SK-N-SH (cell line): ENCODE data around the gene KIR2DL1. TPM values are rescaled to one million over a fixed set of nuclear protein-coding genes. Genes with fewer than 3 reads are reported as not detected.

Experiments
- CTCF ChIA-PET: fragments of 300-600, 350-600 bp; formaldehyde crosslinking; extraction: SDS; loops from one replicate; lab custom pipeline; 2021; lab: Yijun Ruan, JAX
- POLR2A ChIA-PET: fragments of 350-600 bp; sonication (Branson Sonifier 250); formaldehyde crosslinking; extraction: SDS; loops from one replicate; lab custom pipeline; 2020; ENCODE audit warnings: antibody characterized with exemption, inconsistent platforms; lab: Yijun Ruan, JAX
- DNase-seq: peaks from one replicate; pipeline ENCODE4 v3.0.0; 2012
- H2AFZ ChIP-seq: fragments of 200-600 bp; sonication (generic); 2 replicates; pipeline ENCODE4 v1.8.1; 2016; ENCODE audit warnings: antibody characterized with exemption, mild to moderate bottlenecking, low read depth
- H3F3A ChIP-seq: fragments of 200-600 bp; sonication (generic); replicated peaks from 2 replicates; pipeline ENCODE3; 2016; ENCODE audit warnings: antibody characterized with exemption, mild to moderate bottlenecking; ENCODE audit not compliant: insufficient read depth
- H3K27ac ChIP-seq, 2 experiments: fragments of 200-500 bp in 1 of 2; fragments of 200-600 bp in 1 of 2; sonication (Bioruptor generic) in 1 of 2; sonication (generic), shearing (Covaris generic) in 1 of 2; 2 replicates each; pipeline versions ENCODE4 v1.5.1 to v1.6.1; 2014 to 2016; ENCODE audit warnings: low read depth in 2 of 2, inconsistent platforms in 1 of 2, low read length in 1 of 2, mild to moderate bottlenecking in 1 of 2, mixed read lengths in 1 of 2
- H3K27me3 ChIP-seq: fragments of 200-600 bp; sonication (generic), shearing (Covaris generic); 2 replicates; pipeline ENCODE4 v1.6.1; 2016; ENCODE audit warnings: mixed run types; ENCODE audit not compliant: insufficient read depth
- H3K36me3 ChIP-seq, 2 experiments: fragments of 200-500 bp in 1 of 2; fragments of 200-600 bp in 1 of 2; sonication (Bioruptor generic) in 1 of 2; sonication (generic) in 1 of 2; replicated peaks in 1 of 2; 2 replicates each; pipeline versions ENCODE3 to v1.5.1; 2014 to 2016; ENCODE audit warnings: low read length in 1 of 2, mild to moderate bottlenecking in 1 of 2; ENCODE audit not compliant: insufficient read depth in 2 of 2, control insufficient read depth in 1 of 2
- H3K4me1 ChIP-seq, 2 experiments: fragments of 200-500 bp in 1 of 2; fragments of 200-600 bp in 1 of 2; sonication (Bioruptor generic) in 1 of 2; sonication (generic), shearing (Covaris generic) in 1 of 2; 2 replicates each; pipeline versions ENCODE4 v1.5.1 to v1.6.1; 2014 to 2016; ENCODE audit warnings: low read depth in 1 of 2, low read length in 1 of 2, mixed run types in 1 of 2; ENCODE audit not compliant: insufficient read depth in 2 of 2, control insufficient read depth in 1 of 2
- H3K4me2 ChIP-seq: fragments of 200-600 bp; sonication (generic), shearing (Covaris generic); 2 replicates; pipeline ENCODE4 v1.6.1; 2017; ENCODE audit warnings: mixed run types
- H3K4me3 ChIP-seq, 2 experiments: fragments of 200-500 bp in 1 of 2; fragments of 200-600 bp in 1 of 2; sonication (Bioruptor generic) in 1 of 2; sonication (generic), shearing (Covaris generic) in 1 of 2; 2 replicates each; pipeline versions ENCODE4 v1.5.1 to v1.8.1; 2014 to 2016; ENCODE audit warnings: low read depth in 2 of 2, inconsistent platforms in 1 of 2, low read length in 1 of 2, mild to moderate bottlenecking in 1 of 2, mixed read lengths in 1 of 2, moderate library complexity in 1 of 2
- H3K79me2 ChIP-seq: fragments of 200-600 bp; sonication (generic); 2 replicates; pipeline ENCODE4 v1.8.1; 2017; ENCODE audit warnings: mild to moderate bottlenecking; ENCODE audit not compliant: insufficient read depth
- H3K9ac ChIP-seq: fragments of 200-600 bp; sonication (generic); 2 replicates; pipeline ENCODE4 v1.6.1; 2017; ENCODE audit warnings: mixed run types
- H3K9me2 ChIP-seq: fragments of 200-600 bp; sonication (generic); 2 replicates; pipeline ENCODE4 v1.6.1; 2017; ENCODE audit warnings: mixed run types
- H3K9me3 ChIP-seq: fragments of 200-600 bp; sonication (generic); 2 replicates; pipeline ENCODE4 v1.6.1; 2017; ENCODE audit warnings: mixed run types, mild to moderate bottlenecking, moderate library complexity
- H4K20me1 ChIP-seq: fragments of 200-600 bp; sonication (generic); 2 replicates; pipeline ENCODE4 v1.6.1; 2017; ENCODE audit warnings: mild to moderate bottlenecking, mixed run types; ENCODE audit not compliant: insufficient read depth
- EP300 ChIP-seq, 2 experiments: IDR thresholded peaks; 2 replicates each; pipeline versions ENCODE4 v1.4.0 to v1.6.1; 2012; ENCODE audit warnings: borderline replicate concordance in 1 of 2, low read depth in 1 of 2, low read length in 1 of 2
- GATA2 ChIP-seq: sonication (generic); formaldehyde crosslinking; IDR thresholded peaks from 2 replicates; pipeline ENCODE4 v1.5.0; 2020; ENCODE audit warnings: mild to moderate bottlenecking, missing genetic modification reagents
- IRF3 ChIP-seq: fragments of 150-350 bp; IDR thresholded peaks from 2 replicates; pipeline ENCODE4 v1.6.1; 2016; ENCODE audit warnings: mild to moderate bottlenecking, low read depth, low read length
- JUND ChIP-seq: IDR thresholded peaks from 2 replicates; pipeline ENCODE4 v1.4.0; 2012
- MEF2A ChIP-seq: IDR thresholded peaks from 2 replicates; pipeline ENCODE4 v1.4.0; 2012; ENCODE audit warnings: low read depth, borderline replicate concordance
- MXI1 ChIP-seq: IDR thresholded peaks from 2 replicates; pipeline ENCODE4 v1.6.1; 2012; ENCODE audit warnings: mild to moderate bottlenecking, low read depth, low read length, improper control_type of control experiment
- PBX3 ChIP-seq: IDR thresholded peaks from 2 replicates; pipeline ENCODE4; 2012
- RAD21 ChIP-seq: IDR thresholded peaks from 2 replicates; pipeline ENCODE4 v1.6.1; 2012; ENCODE audit warnings: mild to moderate bottlenecking, low read length
- REST ChIP-seq: IDR thresholded peaks from 2 replicates; pipeline ENCODE4 v1.6.1; 2012; ENCODE audit warnings: mild to moderate bottlenecking, low read depth, low read length, moderate library complexity
- SMC3 ChIP-seq: IDR thresholded peaks from 2 replicates; pipeline ENCODE4 v1.6.1; 2012; ENCODE audit warnings: low read depth, low read length, improper control_type of control experiment
- TEAD4 ChIP-seq: IDR thresholded peaks from 2 replicates; pipeline ENCODE4 v1.4.0; 2012; ENCODE audit warnings: mild to moderate bottlenecking, borderline replicate concordance; ENCODE audit not compliant: insufficient read depth
- WGBS: methylation state at CpG from one replicate; pipeline ENCODE4 v1.1.6; 2017; ENCODE audit warnings: low lambda C conversion rate; 5-methylcytosine and 5-hydroxymethylcytosine counted together
- polyA plus RNA-seq, 3 experiments: library from polyadenylated mRNA; depleted of rRNA; stranded (reverse); fragments of >200 nt; gene quantifications; 2 replicates each; pipeline ENCODE4 v1.2.3, GENCODE V29; 2012

Gene KIR2DL1
- polyA plus RNA-seq, 1 of the 3 experiments (the other 2 are of a cell fraction): not detected

GRCh38 chr19:54724644-54725043 lies 44.9 kb upstream of the KIR2DL1 start:
- no peaks in the 10 kb centered on the region for H3K79me2 ChIP-seq
- H3K9me3 ChIP-seq: no peaks in the 10 kb centered on the region
- H3K4me3 ChIP-seq: no peak overlapping the region
- POLR2A ChIA-PET: no interaction called here
- TF ChIP-seq JUND (no peak), MEF2A (no peak), GATA2 (CRISPR knock-in tag) (no peak), PBX3 (no peak), RAD21 (no peak), EP300 (IDR thresholded peaks at IDR 0.05; ENCODE audit: borderline replicate concordance in 1 of 2, low read depth in 1 of 2, low read length in 1 of 2) (no peak), SMC3 (no peak)
- no peaks in the 10 kb centered on the region for H4K20me1 ChIP-seq
- CTCF ChIA-PET: no interaction called here
- H3K9me2 ChIP-seq: 0 out of 2 replicates have a peak, but pooled peaks cover 3% of the 10 kb centered on the region
- no peak for DNase-seq
- H3K27me3 ChIP-seq: no peaks in the 10 kb centered on the region
- no peaks in the 10 kb centered on the region for H3F3A ChIP-seq
- no peak overlapping the region for H2AFZ ChIP-seq
- no peaks in the 10 kb centered on the region for H3K36me3 ChIP-seq
- H3K4me2 ChIP-seq: no peak overlapping the region
- 3% methylated on average over 3 of the region's 3 CpGs for WGBS
- H3K9ac ChIP-seq: no peak overlapping the region
- H3K27ac ChIP-seq: no peak overlapping the region
- H3K4me1 ChIP-seq: no peaks in the 10 kb centered on the region

- Histone ChIP-seq H3K36me3 (no peaks in the 10 kb centered on the region), H3K9ac (no peak overlapping the region), H3K27me3 (no peaks in the 10 kb centered on the region), H4K20me1 (no peaks in the 10 kb centered on the region), H3F3A (no peaks in the 10 kb centered on the region), H3K4me3 (no peak overlapping the region), H3K9me2 (no peaks in the 10 kb centered on the region), H3K27ac (no peak overlapping the region), H3K79me2 (no peaks in the 10 kb centered on the region), H3K4me1 (no peaks in the 10 kb centered on the region), H2AFZ (no peak overlapping the region), H3K9me3 (no peaks in the 10 kb centered on the region), H3K4me2 (no peak overlapping the region)
- ChIA-PET CTCF (no interaction called here), POLR2A (no interaction called here)
- TF ChIP-seq IRF3: no peak
- TF ChIP-seq MXI1: no peak
- DNase-seq: no peak
- 8% methylated on average over 7 of the region's 7 CpGs for WGBS
Observed at GRCh38 chr19:54725321-54725720, 44.3 kb upstream of the KIR2DL1 start.

- no peaks in the 10 kb centered on the region for H3K9me3 ChIP-seq
- H4K20me1 ChIP-seq: no peaks in the 10 kb centered on the region
- no peak overlapping the region for H2AFZ ChIP-seq
- H3K4me2 ChIP-seq: no peak overlapping the region
- POLR2A ChIA-PET: no interaction called here
- no peaks in the 10 kb centered on the region for H3K36me3 ChIP-seq
- no peaks in the 10 kb centered on the region for H3K79me2 ChIP-seq
- H3K27ac ChIP-seq: no peak overlapping the region
- CTCF ChIA-PET: no interaction called here
- no peaks in the 10 kb centered on the region for H3K4me1 ChIP-seq
- no peak overlapping the region for H3K9ac ChIP-seq
- no peak for DNase-seq
- H3K4me3 ChIP-seq: no peak overlapping the region
- TF ChIP-seq TEAD4: no peak
- TF ChIP-seq REST: no peak
- TF ChIP-seq, all 33 proteins: peak for 0
- 1% methylated on average over 10 of the region's 10 CpGs for WGBS
- H3F3A ChIP-seq: no peaks in the 10 kb centered on the region
- H3K27me3 ChIP-seq: no peaks in the 10 kb centered on the region
- H3K9me2 ChIP-seq: no peaks in the 10 kb centered on the region
Observed at GRCh38 chr19:54727562-54727961, 42.0 kb upstream of the KIR2DL1 start.
